Activated CD8-positive, alpha-beta memory T cell treated with anti-CD3 and anti-CD28 coated beads, Interleukin-2, amount 10 ng/mL, durations not matched to agents 7 days and 5 days (primary cell): Measurements from ENCODE around the gene CTSK. TPM values are rescaled to one million over a fixed set of nuclear protein-coding genes. Genes with fewer than 3 reads are reported as not detected.

Experiments used
- ATAC-seq: fragments of 150-1000 bp; cut with Tn5 transposase; one replicate; pipeline ENCODE4 v1.10.0; 2021; ENCODE audit warnings: moderate library complexity
- CTCF ChIA-PET: fragments of 350-600 bp; sonication (Branson Sonifier 250); formaldehyde crosslinking; loops from one replicate; lab custom pipeline; 2021; ENCODE audit warnings: antibody characterized with exemption; lab: Charles Lee
- DNase-seq: peaks from one replicate; pipeline ENCODE4 v3.0.0-alpha.2; 2020
- H3K27ac Mint-ChIP-seq: one replicate; pipeline ENCODE4 v1.8.0; 2021; ENCODE audit warnings: mild to moderate bottlenecking, mixed read lengths
- H3K27me3 Mint-ChIP-seq: one replicate; pipeline ENCODE4 v1.8.0; 2021; ENCODE audit warnings: mixed read lengths
- H3K36me3 Mint-ChIP-seq: one replicate; pipeline ENCODE4 v1.8.0; 2021; ENCODE audit warnings: mild to moderate bottlenecking, mixed read lengths
- H3K4me1 Mint-ChIP-seq: one replicate; pipeline ENCODE4 v1.8.0; 2021; ENCODE audit warnings: mixed read lengths
- H3K4me3 Mint-ChIP-seq: one replicate; pipeline ENCODE4 v1.8.0; 2021; ENCODE audit warnings: mild to moderate bottlenecking, moderate library complexity, mixed read lengths
- H3K9me3 Mint-ChIP-seq: one replicate; pipeline ENCODE4 v1.8.0; 2022; ENCODE audit warnings: low read depth, mixed read lengths
- total RNA-seq, 2 experiments: library from RNA; stranded (reverse); gene quantifications; one replicate each; pipeline ENCODE4 v1.2.3, GENCODE V29; 2021

The CTSK gene
- total RNA-seq, 2 experiments from 2014 or later, result 5.7 to 6.4 TPM

GRCh38 chr1:150826299-150826698, 18.2 kb upstream of the CTSK start:
- Mint-ChIP-seq H3K27ac (no peak overlapping the region), H3K9me3 (no peaks in the 10 kb centered on the region)
- CTCF ChIA-PET, result no interaction called here

GRCh38 chr1:150820730-150821512, 12.9 kb upstream of the CTSK start:
- no peaks in the 10 kb centered on the region for H3K9me3 Mint-ChIP-seq
- peak; percentile 57 for ATAC-seq
- no peak overlapping the region for H3K27ac Mint-ChIP-seq

More at GRCh38 chr1:150826299-150826698, 18.2 kb upstream of the CTSK start:
- no peak overlapping the region for H3K4me3 Mint-ChIP-seq
- H3K36me3 Mint-ChIP-seq, result peaks cover 39% of the 10 kb centered on the region
- DNase-seq, result no peak
- no peaks in the 10 kb centered on the region for H3K27me3 Mint-ChIP-seq
- ATAC-seq, result no peak
- peaks cover under 1% of the 10 kb centered on the region for H3K4me1 Mint-ChIP-seq

GRCh38 chr1:150815871-150816270, 7.8 kb upstream of the CTSK start:
- DNase-seq, result no peak
- Mint-ChIP-seq H3K4me3 (no peak overlapping the region), H3K36me3 (peaks cover 30% of the 10 kb centered on the region), H3K27me3 (no peaks in the 10 kb centered on the region), H3K4me1 (peaks cover 5% of the 10 kb centered on the region), H3K9me3 (no peaks in the 10 kb centered on the region), H3K27ac (no peak overlapping the region)
- CTCF ChIA-PET, result interaction anchor here (1.1 to 1.2 kb wide), 2 partner anchors 106 to 256 kb away, joined by 3 to 6 read pairs; no protein-coding TSS in a partner anchor
- no peak for ATAC-seq

More at GRCh38 chr1:150820730-150821512, 12.9 kb upstream of the CTSK start:
- peaks cover 36% of the 10 kb centered on the region for H3K36me3 Mint-ChIP-seq
- CTCF ChIA-PET, result interaction anchor here (0.6 to 2.1 kb wide), 2 partner anchors 71 to 101 kb away, joined by 3 to 6 read pairs; no protein-coding TSS in a partner anchor
- peaks cover 10% of the 10 kb centered on the region for H3K4me1 Mint-ChIP-seq
- DNase-seq, result no peak
- no peaks in the 10 kb centered on the region for H3K27me3 Mint-ChIP-seq
- H3K4me3 Mint-ChIP-seq, result no peak overlapping the region

- ATAC-seq (no peak), DNase-seq (peak; percentile 48)
- CTCF ChIA-PET, result interaction anchor here (0.6 to 2.5 kb wide), 5 partner anchors 9 to 183 kb away, joined by 3 to 5 read pairs (median 3); no protein-coding TSS in a partner anchor
Measured at GRCh38 chr1:150813028-150813707, 5.1 kb upstream of the CTSK start.

GRCh38 chr1:150810958-150811659, 3.0 kb upstream of the CTSK start:
- no peak overlapping the region for H3K4me3 Mint-ChIP-seq
- H3K27me3 Mint-ChIP-seq, result no peaks in the 10 kb centered on the region
- DNase-seq, result no peak
- H3K36me3 Mint-ChIP-seq, result peaks cover 9% of the 10 kb centered on the region
- no peak for ATAC-seq
- H3K4me1 Mint-ChIP-seq, result peaks cover 7% of the 10 kb centered on the region
- H3K9me3 Mint-ChIP-seq, result no peaks in the 10 kb centered on the region
- CTCF ChIA-PET, result no interaction called here
- no peak overlapping the region for H3K27ac Mint-ChIP-seq

More at GRCh38 chr1:150813028-150813707, 5.1 kb upstream of the CTSK start:
- Mint-ChIP-seq H3K4me3 (no peak overlapping the region), H3K36me3 (peaks cover 22% of the 10 kb centered on the region), H3K27me3 (no peaks in the 10 kb centered on the region), H3K9me3 (no peaks in the 10 kb centered on the region), H3K4me1 (peaks cover under 1% of the 10 kb centered on the region), H3K27ac (no peak overlapping the region)

GRCh38 chr1:150809651-150810050, 1.6 kb upstream of the CTSK start:
- CTCF ChIA-PET, result interaction anchor here (1.2 kb wide), 1 partner anchor 249 kb away, joined by 5 read pairs; no protein-coding TSS in a partner anchor

GRCh38 chr1:150808846-150809245, 786 bp upstream of the CTSK start:
- Mint-ChIP-seq H3K4me3 (no peak overlapping the region), H3K9me3 (no peaks in the 10 kb centered on the region), H3K36me3 (peaks cover 2% of the 10 kb centered on the region), H3K27ac (no peak overlapping the region), H3K27me3 (no peaks in the 10 kb centered on the region), H3K4me1 (peaks cover 7% of the 10 kb centered on the region)
- no peak for ATAC-seq
- CTCF ChIA-PET, result interaction anchor here (1.0 to 1.3 kb wide), 4 partner anchors 43 to 248 kb away, joined by 3 to 5 read pairs (median 4); partner anchors contain the start of gene CTSS
- DNase-seq, result no peak

More at GRCh38 chr1:150809651-150810050, 1.6 kb upstream of the CTSK start:
- Mint-ChIP-seq H3K4me1 (peaks cover 7% of the 10 kb centered on the region), H3K27ac (no peak overlapping the region), H3K27me3 (no peaks in the 10 kb centered on the region), H3K4me3 (no peak overlapping the region), H3K9me3 (no peaks in the 10 kb centered on the region), H3K36me3 (peaks cover 7% of the 10 kb centered on the region)
- no peak for ATAC-seq
- DNase-seq, result no peak

- no peaks in the 10 kb centered on the region for H3K27me3 Mint-ChIP-seq
- H3K36me3 Mint-ChIP-seq, result no peaks in the 10 kb centered on the region
- ATAC-seq, result no peak
- peaks cover 7% of the 10 kb centered on the region for H3K4me1 Mint-ChIP-seq
- DNase-seq, result no peak
- no peak overlapping the region for H3K27ac Mint-ChIP-seq
- H3K9me3 Mint-ChIP-seq, result no peaks in the 10 kb centered on the region
- CTCF ChIA-PET, result interaction anchor here (1.1 kb wide), 1 partner anchor 18 kb away, joined by 3 read pairs; no protein-coding TSS in a partner anchor
- H3K4me3 Mint-ChIP-seq, result no peak overlapping the region
Measured at GRCh38 chr1:150807249-150808023, 624 bp downstream of the CTSK start.

- Mint-ChIP-seq H3K4me1 (peaks cover 7% of the 10 kb centered on the region), H3K36me3 (no peaks in the 10 kb centered on the region), H3K4me3 (no peak overlapping the region), H3K9me3 (no peaks in the 10 kb centered on the region), H3K27ac (no peak overlapping the region), H3K27me3 (no peaks in the 10 kb centered on the region)
- no peak for ATAC-seq
- CTCF ChIA-PET, result interaction anchor here (1.1 to 1.4 kb wide), 2 partner anchors 11 to 168 kb away, joined by 4 read pairs; no protein-coding TSS in a partner anchor
- no peak for DNase-seq
Measured at GRCh38 chr1:150805899-150806298, 2.2 kb downstream of the CTSK start.

- H3K9me3 Mint-ChIP-seq, result no peaks in the 10 kb centered on the region
- ATAC-seq (no peak), DNase-seq (no peak)
- H3K4me3 Mint-ChIP-seq, result no peak overlapping the region
- CTCF ChIA-PET, result interaction anchor here (0.8 to 1.5 kb wide), 4 partner anchors 8 to 243 kb away, joined by 3 to 4 read pairs (median 4); no protein-coding TSS in a partner anchor
- H3K27ac Mint-ChIP-seq, result no peak overlapping the region
- no peaks in the 10 kb centered on the region for H3K27me3 Mint-ChIP-seq
- H3K4me1 Mint-ChIP-seq, result peaks cover 7% of the 10 kb centered on the region
- H3K36me3 Mint-ChIP-seq, result no peaks in the 10 kb centered on the region
Measured at GRCh38 chr1:150804671-150805070, 3.4 kb downstream of the CTSK start.

- Mint-ChIP-seq H3K4me3 (no peak overlapping the region), H3K27ac (no peak overlapping the region), H3K27me3 (no peaks in the 10 kb centered on the region), H3K9me3 (no peaks in the 10 kb centered on the region), H3K4me1 (no peaks in the 10 kb centered on the region), H3K36me3 (peaks cover 16% of the 10 kb centered on the region)
- CTCF ChIA-PET, result no interaction called here
- DNase-seq, result no peak
- ATAC-seq, result no peak
Measured at GRCh38 chr1:150799089-150799488, 9.0 kb downstream of the CTSK start.

GRCh38 chr1:150798525-150798924, 9.5 kb downstream of the CTSK start:
- Mint-ChIP-seq H3K4me3 (no peak overlapping the region), H3K36me3 (peaks cover 16% of the 10 kb centered on the region), H3K9me3 (no peaks in the 10 kb centered on the region), H3K27me3 (no peaks in the 10 kb centered on the region), H3K27ac (no peak overlapping the region), H3K4me1 (no peaks in the 10 kb centered on the region)
- CTCF ChIA-PET, result no interaction called here
- ATAC-seq, result no peak
- no peak for DNase-seq
